Fibroblast of skin of scalp (primary cell): ENCODE measurements around the gene SERTAD2.

ENCODE experiments used
- DNase-seq: peaks from one replicate; pipeline ENCODE4 v3.0.0-alpha.2; 2013

Gene SERTAD2

GRCh38 chr2:64627860-64628841 lies 25.6 kb downstream of the SERTAD2 start:
- no peak for DNase-seq

DNA sequence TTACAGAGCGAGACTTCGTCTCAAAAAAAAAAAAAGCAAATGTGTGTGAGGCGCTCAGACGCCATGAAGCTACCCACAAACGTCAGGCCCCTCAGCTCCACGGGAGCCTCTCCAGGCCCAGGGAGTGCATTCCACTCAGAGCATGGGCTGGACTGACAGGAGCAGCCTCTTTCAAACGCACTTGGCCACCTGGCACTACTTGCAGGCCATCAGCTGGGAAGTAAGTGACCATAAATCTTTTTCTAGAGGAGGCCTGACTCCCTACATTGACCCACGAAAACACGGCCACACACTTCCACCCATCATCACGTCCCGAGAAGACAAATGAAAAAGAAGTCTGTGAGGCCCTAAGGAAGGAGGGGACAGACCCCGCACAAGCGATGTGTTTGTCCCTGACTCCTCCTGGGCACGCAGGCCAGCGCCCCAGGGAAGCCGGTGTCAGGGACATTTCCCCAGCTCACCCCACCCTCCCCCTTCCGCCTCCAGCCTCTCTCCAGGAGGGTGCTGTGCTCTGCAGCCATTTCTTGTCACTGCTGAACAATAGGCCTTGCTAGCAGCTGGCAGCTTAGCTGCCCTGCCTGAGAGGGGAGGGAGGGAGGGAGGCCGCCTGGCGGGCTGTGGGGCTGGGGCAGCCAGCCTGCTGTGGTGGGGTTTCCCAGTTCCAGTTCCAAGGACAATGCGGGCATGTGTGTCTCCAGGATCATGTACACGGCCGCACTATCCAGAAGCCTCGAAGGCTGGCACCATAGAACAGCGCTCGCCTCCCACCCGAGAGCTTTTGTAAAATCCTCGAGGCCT lies 26.6 kb downstream of the SERTAD2 start:
- peak; percentile 17 for DNase-seq

- DNase-seq: no peak
Measured at GRCh38 chr2:64626146-64626809, 27.4 kb downstream of the SERTAD2 start.

DNA sequence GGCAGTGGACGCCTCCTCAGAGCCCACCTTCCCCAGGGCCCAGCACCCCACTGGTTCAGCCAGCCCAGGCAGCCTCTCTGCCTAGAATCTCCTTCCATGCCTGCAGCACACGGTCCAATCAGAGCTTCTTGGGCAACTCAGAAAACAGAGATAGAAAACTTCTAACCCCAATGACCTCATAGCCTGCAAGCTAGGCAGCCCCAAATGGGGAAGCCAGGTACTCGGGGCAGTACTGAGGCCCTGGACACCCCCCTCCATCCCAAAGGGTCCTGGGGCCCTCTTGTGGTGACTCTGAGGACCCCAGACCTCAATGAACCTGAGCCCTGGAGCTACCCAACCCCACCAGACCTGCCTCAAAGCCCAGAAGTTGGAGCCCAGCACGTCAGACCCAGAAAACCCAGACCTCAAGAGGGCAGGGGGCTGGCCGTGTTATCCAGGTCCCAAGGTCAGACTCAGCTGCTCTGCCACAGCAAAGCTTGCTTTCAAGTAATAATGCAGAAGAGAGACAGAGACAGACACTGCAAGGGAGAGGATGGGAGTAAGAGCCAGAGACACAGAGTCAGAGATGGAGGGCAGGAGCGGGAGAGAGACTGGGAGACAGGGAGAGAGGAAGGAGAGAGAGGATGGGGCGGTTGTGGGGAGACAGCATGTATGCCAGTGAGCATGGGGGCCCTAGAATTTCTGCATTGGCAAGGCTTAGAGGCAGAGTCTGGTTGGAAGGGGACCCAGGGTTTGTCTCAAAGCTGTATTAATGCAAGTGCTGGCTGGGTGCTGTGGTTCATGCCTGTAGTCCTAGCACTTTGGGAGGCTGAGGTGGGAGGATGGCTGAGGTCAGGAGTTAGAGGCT lies 28.2 kb downstream of the SERTAD2 start:
- DNase-seq: no peak

GRCh38 chr2:64624862-64625261 lies 28.9 kb downstream of the SERTAD2 start:
- DNase-seq: no peak

DNA sequence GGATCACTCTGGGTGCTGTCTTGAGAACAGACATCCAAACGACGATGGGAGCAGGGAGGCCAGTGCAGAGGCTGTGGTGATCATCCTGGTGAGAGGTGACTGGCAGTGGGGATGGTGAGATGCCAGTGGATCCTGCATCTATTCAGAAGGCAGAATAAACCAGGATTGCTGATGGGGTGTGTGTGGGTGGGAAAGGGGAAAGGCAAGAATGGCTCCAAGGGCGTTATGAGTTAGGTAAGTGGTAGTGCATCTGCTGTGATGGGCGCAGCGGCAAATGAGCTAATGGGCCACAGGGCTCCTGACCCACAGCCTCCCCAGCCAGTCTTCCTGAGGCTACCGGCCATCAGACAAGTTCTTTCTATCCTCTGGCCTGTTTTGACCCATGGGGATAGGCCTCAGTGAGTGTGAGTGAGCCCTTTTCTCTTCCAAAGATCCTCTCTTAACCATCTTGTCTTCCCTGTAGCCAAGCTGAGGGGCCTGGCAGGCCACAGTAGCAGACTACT lies 29.6 kb downstream of the SERTAD2 start:
- no peak for DNase-seq

DNA sequence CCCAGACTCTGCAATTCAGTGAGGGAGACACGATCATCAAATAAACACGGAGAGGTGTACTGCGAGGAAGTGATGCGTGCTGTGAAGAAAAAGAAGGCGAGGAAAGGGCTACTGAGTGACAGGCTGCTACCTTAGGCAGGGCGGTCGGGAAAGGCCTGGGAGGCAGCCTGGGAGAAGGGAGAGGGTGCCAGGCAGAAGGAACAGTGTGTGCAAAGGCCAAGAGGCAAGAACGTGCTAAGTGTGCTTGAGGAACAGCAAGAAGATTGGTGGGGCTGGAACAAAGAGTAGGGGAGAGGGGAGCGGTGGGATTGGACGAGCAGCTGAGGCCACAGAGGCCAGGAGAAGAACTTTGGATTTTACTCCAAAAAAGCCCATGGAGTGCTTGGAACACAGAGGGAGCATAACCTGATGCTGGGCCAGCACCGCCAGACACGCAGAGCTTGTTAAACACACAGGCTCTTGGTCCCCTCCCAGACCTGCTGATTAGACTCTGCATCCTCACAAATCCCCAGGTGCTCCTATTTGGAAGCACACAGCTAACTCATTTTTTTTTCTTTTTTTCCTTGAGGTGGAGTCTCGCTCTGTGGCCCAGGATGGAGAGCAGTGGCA lies 30.4 kb downstream of the SERTAD2 start:
- no peak for DNase-seq

DNA sequence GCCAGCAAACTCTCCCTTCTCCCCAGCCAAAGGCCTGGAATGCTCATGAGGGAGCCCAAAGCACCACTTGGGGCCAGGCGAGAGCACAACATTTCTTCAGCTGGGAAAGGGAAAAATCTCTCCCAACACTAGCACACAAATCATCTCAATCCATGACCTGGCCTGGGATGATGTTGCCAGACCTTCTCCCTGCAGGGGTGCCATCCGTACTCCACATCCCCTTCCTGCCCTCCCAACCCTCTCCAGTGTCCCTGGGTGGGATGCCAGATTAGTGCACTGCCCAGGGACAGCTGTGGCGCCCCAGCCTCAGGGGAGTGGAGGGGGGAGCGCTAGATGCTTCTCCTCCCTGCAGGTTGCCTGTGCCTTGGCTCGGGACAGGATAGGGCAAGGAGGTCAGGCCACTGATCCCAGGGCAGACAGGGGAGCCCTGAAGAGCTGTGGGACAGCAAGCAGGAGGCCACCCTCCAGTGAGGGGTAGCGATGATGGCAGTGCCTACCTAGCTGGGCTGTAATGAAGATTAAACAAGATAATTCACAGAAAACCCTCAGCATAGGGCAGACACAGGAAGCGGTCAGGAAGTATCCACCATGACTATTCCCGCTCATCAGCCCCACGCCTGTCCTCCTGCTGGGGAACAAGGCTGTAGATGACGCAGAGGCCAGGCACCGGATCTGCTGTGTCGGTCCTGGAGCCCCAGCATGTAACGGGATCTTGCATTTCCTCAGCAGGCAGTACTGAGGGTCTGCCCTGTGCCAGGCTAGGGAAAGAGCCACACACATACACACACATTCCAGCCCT lies 31.1 kb downstream of the SERTAD2 start:
- peak; percentile 56 for DNase-seq

DNA sequence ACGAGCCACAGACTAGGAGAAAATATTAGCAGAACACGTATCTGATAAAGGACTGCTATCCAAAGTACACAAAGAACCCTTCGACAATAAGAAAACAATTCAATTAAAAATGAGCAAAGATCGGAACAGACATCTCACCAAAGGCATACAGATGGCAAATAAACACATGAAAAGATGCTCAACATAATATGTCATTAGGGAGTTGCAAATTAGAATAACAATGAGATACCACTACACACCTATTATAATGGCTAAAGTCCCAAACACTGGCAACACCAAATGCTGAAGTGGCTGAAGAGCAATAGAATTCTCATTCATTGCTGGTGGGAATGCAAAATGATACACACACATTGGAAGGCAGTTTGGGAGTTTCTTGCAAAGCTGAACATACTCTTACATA lies 33.1 kb downstream of the SERTAD2 start:
- DNase-seq: no peak

DNA sequence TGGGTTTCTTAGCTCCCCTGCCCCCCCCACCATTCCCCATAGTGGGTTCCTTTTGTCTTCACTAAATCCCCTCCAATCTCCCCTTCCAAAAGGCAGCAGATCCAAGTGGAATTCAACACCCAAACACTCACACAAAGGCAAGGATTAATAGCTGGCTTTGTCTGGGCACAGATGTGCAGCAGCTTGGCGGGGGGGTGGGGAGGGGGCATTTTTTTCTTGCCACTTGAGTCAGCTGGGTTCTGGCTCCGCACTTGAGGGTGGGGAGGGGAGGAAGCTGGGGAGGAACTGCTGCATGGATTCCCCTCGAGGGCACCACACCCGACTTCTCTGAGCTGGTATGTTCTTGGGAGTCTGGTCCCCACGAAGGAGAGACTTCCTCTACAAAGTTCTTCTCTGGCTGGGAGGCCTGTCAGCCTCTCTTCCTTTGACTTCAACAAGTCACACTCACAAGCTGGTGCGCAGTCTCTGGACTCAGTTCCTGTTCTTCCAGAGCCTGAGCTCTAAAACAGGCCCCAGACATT lies 36.0 kb downstream of the SERTAD2 start:
- DNase-seq: no peak

- DNase-seq: no peak
Measured at GRCh38 chr2:64615844-64616536, 37.7 kb downstream of the SERTAD2 start.

DNA sequence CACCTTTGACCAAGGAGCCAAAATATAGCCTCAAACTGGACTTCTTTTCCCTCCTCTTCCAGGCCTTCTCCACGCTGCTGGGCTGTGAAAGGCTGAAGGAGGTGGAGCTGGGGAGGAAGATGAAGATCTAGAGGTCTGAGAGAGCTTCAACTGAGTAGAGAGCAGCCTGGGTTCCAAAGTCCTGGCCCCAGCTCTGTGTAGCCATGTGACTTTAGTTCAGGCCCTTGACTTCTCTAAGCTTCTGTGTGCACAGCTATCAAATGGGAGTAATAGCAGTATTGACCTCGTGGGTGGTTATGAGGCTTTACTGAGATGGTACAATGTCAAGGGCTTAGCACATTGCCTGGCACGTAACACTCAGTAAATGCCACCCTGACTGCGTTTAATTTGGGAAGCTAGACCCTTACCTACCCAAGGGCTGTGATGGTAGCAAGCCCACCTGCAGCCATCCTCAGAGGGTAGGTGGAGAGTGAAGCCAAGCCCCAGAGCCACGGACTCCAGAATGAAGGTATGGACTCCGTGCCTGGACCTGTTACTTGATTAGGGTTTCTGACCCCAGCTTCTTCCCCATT lies 38.4 kb downstream of the SERTAD2 start:
- DNase-seq: no peak

DNA sequence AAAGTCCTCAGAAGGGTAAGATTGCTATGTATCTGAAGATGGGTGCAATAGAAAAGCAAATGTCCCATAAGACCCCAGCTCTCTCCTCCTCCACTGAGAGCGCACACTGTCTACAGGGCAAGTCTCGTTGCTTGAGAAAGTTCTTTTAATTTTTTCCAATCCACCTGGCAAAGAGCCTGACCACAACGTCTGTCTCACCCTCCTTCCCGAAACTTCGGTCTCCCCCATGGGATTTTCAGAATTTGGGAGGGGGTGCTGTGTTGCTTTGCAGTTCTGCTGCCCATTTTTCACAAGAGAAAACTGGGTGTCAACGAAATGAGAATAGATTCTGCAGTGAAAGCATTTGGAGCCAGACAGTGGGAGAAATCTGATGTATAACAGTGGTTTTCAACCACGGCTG lies 40.4 kb downstream of the SERTAD2 start:
- peak; percentile 95 for DNase-seq

- DNase-seq: no peak
Measured at GRCh38 chr2:64612575-64613195, 41.0 kb downstream of the SERTAD2 start.

- DNase-seq: peak; percentile 80
Measured at GRCh38 chr2:64610316-64610855, 43.3 kb downstream of the SERTAD2 start.

- no peak for DNase-seq
Measured at GRCh38 chr2:64609942-64610281, 43.8 kb downstream of the SERTAD2 start.

GRCh38 chr2:64609227-64609941 lies 44.3 kb downstream of the SERTAD2 start:
- DNase-seq: peak; percentile 36

- DNase-seq: no peak
Measured at GRCh38 chr2:64608867-64609226, 44.9 kb downstream of the SERTAD2 start.
